ENCODE results near the gene CACNA2D3.

DNA sequence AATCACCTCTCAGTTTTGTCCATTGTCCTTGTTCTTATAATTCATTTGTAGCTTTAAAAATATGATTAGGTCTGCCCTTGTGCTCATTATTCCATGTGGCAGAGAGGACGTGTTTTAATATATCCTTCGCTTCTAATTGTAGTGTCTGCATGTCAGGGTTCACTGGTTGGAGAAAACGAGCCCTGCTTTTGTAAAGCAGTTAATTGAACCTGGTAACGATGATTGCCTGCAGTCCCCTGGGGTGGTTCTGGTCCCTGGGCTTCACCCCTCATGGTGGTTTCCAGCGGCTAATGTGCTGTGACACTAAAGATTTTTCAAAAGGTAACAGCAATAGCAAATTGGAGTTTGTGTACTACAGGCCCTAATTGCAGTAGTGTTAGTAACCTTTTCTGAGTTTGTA, 299.6 kb downstream of the CACNA2D3 start:
- TF ChIP-seq, protein P1, sequence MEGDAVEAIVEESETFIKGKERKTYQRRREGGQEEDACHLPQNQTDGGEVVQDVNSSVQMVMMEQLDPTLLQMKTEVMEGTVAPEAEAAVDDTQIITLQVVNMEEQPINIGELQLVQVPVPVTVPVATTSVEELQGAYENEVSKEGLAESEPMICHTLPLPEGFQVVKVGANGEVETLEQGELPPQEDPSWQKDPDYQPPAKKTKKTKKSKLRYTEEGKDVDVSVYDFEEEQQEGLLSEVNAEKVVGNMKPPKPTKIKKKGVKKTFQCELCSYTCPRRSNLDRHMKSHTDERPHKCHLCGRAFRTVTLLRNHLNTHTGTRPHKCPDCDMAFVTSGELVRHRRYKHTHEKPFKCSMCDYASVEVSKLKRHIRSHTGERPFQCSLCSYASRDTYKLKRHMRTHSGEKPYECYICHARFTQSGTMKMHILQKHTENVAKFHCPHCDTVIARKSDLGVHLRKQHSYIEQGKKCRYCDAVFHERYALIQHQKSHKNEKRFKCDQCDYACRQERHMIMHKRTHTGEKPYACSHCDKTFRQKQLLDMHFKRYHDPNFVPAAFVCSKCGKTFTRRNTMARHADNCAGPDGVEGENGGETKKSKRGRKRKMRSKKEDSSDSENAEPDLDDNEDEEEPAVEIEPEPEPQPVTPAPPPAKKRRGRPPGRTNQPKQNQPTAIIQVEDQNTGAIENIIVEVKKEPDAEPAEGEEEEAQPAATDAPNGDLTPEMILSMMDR (IDR thresholded peaks at IDR 0.05; ENCODE audit: poor library complexity, severe bottlenecking), result no peak
- TF ChIP-seq POLR2AphosphoS5 (IDR thresholded peaks at IDR 0.05) (no peak), EP300 (conservative IDR thresholded peaks at IDR 0.05; ENCODE audit: poor library complexity, severe bottlenecking) (no peak)

Measured in neural cell (in vitro differentiated cells).